H1 (cell line): ENCODE data around the gene KLHL29. TPM values are rescaled to one million over a fixed set of nuclear protein-coding genes. Genes with fewer than 3 reads are reported as not detected.

Experiments
- CHD7 ChIP-seq: fragments of 300-600 bp; sonication (generic); IDR thresholded peaks from 2 replicates; pipeline ENCODE4 v1.7.1; 2012; ENCODE audit warnings: low read length, moderate library complexity, mild to moderate bottlenecking, inconsistent platforms; ENCODE audit not compliant: insufficient replicate concordance
- polyA plus RNA-seq, 7 experiments: library from polyadenylated mRNA; depleted of rRNA in 3 of 7; stranded (reverse) in 5 of 7; unstranded in 2 of 7; fragments of >200 nt in 5 of 7; fragments of 200-250 nt in 2 of 7; gene quantifications; 1 replicate in 5 of 7; 2 replicates in 1 of 7; 4 replicates in 1 of 7; pipeline versions ENCODE4 v1.2.1 to v1.2.3, GENCODE V29; 2011 to 2013; ENCODE audit warnings: missing spikeins in 2 of 7, mixed read lengths in 2 of 7
- total RNA-seq: library from RNA; stranded (reverse); fragmentation: NEBNext Ultra II Directional; extraction: Animal tissue kit (Norgen Biotek cat#: 25700); gene quantifications from 2 replicates; pipeline ENCODE4 v1.2.1, GENCODE V29; 2021

KLHL29 gene
- total and polyA plus RNA-seq, 2 of the 8 experiments (the other 6 are each of a cell fraction or from before 2014, with no cell fraction given): 1.1 to 4.7 TPM

- no peak for TF ChIP-seq CHD7
Measured at GRCh38 chr2:23628926-23629771, 244.2 kb downstream of the KLHL29 start (continued).
